Measurements from ENCODE around the gene LMNA. TPM values are rescaled to one million over a fixed set of nuclear protein-coding genes. Genes with fewer than 3 reads are reported as not detected.

Gene LMNA
- total and polyA plus RNA-seq, 11 donors: 223 to 396 (median 273) TPM

GRCh38 chr1:156075775-156076204 lies 38.7 kb upstream of the LMNA start:
- intact Hi-C loops (cut with DNase I): no loop called here
- ATAC-seq (no peak), DNase-seq (peak in 1 of 5 donors; percentile 2)
- TF ChIP-seq CTCF (IDR thresholded peaks at IDR 0.05): no peak
- TF ChIP-seq POLR2A (IDR thresholded peaks at IDR 0.05): no peak
- Histone ChIP-seq H3K27ac (no peak overlapping the region), H3K4me3 (peak overlapping the region in 8 of 12 donors; percentile 53 to 66 (median 58)), H3K9me3 (no peaks in the 10 kb centered on the region), H3K36me3 (no peaks in the 10 kb centered on the region), H3K27me3 (no peaks in the 10 kb centered on the region), H3K4me1 (peaks cover 0 to 19% (median 8%) of the 10 kb centered on the region in 12 donors)
- 49 to 60% (median 52%) methylated on average over 4 of the region's 4 CpGs for WGBS, 4 donors

DNA sequence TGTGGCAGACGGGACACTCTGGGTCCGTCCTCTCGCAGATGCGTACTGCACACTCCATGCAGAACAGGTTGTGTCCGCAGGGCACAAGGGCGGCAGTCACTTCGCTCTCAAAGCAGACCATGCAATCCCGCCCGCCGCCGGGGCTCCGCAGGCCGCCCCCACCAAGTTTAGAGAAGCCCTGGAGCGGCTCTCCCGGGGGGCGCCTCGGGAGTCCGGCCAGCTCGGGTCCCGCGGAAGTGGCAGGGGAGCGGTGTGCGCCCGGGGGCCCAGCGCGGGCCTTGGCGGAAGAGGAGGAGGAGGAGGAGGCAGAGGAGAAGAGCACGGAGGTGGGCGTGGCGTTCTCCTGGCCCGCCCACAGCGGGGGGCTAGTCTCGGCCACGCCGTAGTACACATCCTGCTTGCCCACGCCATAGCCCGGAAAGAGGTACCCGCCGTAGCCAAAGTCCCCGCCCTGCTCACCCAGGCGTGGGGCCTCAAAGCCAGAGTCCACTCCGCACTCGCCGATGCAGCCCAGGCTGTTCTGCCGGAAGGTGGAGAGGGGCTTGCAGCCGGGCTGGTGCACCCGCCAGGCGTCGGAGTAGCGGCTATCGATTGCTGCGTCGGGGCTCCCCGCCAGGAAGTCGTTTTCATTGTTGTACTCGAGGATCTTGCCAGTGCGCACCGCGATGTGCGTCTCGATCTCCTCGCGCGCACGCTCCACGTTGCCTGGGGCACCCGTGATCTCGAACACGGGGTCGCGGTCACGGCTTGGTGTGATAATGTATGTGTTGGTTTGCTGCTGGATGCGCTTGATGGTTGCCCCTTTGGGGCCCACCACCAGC lies 37.7 kb upstream of the LMNA start:
- WGBS, 4 donors: 22 to 56% (median 44%) methylated on average over 29 to 73 of the region's 73 CpGs
- Histone ChIP-seq H3K36me3 (no peaks in the 10 kb centered on the region), H3K9me3 (no peaks in the 10 kb centered on the region), H3K4me1 (peaks cover 0 to 26% (median 8%) of the 10 kb centered on the region in 12 donors), H3K4me3 (peak overlapping the region; percentile 34 to 66 (median 56)), H3K27me3 (peaks cover 0 to 7% (median 0%) of the 10 kb centered on the region in 9 donors), H3K27ac (peak overlapping the region in 10 of 12 donors; percentile 49 to 70 (median 62))
- peak; percentile 61 to 79 (median 65) for DNase-seq
- peak; percentile 27 to 87 (median 69) for ATAC-seq
- intact Hi-C loops (cut with DNase I): no loop called here
- TF ChIP-seq CTCF (IDR thresholded peaks at IDR 0.05) (no peak), POLR2A (IDR thresholded peaks at IDR 0.05) (peak in 1 of 2 donors; percentile 44)

DNA sequence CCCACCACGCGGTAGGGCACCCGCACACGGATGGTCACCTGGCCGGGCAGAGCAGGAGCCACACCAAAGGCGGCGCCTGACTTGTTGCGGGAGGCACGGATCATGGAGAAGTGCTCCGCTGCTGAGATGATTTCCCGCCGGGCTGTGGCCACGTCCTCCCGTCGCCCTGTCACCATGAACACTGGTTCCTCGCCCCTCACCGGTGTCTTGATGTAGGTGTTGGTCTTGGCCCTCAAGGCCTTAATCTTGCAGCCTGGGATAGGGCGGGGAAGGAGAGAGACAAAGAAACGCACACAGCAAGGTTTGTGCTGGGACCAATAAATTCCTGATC lies 37.1 kb upstream of the LMNA start:
- Histone ChIP-seq H3K4me1 (peaks cover 0 to 32% (median 10%) of the 10 kb centered on the region in 12 donors), H3K4me3 (peak overlapping the region in 8 of 12 donors; percentile 53 to 66 (median 56)), H3K27ac (peak overlapping the region in 8 of 12 donors; percentile 8 to 70 (median 61))

More for the DNA sequence above, 37.1 kb upstream of the LMNA start:
- 90 to 93% (median 92%) methylated on average over 10 to 19 of the region's 19 CpGs for WGBS, 4 donors
- ATAC-seq: no peak
- intact Hi-C loops (cut with DNase I): no loop called here
- Histone ChIP-seq H3K27me3 (peaks cover 0 to 11% (median 0%) of the 10 kb centered on the region in 9 donors), H3K9me3 (no peaks in the 10 kb centered on the region), H3K36me3 (no peaks in the 10 kb centered on the region)
- TF ChIP-seq CTCF (IDR thresholded peaks at IDR 0.05) (no peak), POLR2A (IDR thresholded peaks at IDR 0.05) (no peak)
- no peak for DNase-seq
